GM21619 (cell line): ENCODE data around the gene RNU1-3.
A peak's percentile ranks its signal among the peaks of the same experiment; 100 is the strongest.
"Not testable (repeated sequence)": the region's sequence is repeated elsewhere in the genome, so short reads cannot be mapped to it uniquely, and the experiment has no call there.

ENCODE experiments used
- ATAC-seq: cut with Tn5 transposase; IDR thresholded peaks from one replicate; pipeline ENCODE4 v1.9.1; 2021; ENCODE audit not compliant: unreplicated experiment

The RNU1-3 gene

DNA sequence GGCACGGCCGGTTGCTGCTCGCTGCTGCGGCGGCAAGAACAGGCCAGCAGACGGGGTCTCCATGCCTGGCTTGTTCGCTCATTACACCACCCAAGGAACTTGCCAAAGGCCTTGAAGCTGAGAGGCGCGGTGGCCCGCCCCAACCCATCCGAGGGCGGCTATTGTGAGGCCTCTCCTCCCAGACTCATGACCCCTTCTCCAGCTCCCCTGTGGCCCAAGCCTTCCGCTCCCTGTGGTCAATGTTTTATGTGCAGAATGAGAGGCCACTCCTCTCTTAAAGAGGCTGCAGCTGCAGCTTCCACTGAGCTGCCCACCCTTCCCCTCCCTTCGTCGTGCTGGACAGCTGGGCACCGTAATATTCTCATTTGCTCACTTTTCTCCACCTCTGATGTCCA lies 27.6 kb upstream of the RNU1-3 start:
- ATAC-seq: not testable (repeated sequence)

DNA sequence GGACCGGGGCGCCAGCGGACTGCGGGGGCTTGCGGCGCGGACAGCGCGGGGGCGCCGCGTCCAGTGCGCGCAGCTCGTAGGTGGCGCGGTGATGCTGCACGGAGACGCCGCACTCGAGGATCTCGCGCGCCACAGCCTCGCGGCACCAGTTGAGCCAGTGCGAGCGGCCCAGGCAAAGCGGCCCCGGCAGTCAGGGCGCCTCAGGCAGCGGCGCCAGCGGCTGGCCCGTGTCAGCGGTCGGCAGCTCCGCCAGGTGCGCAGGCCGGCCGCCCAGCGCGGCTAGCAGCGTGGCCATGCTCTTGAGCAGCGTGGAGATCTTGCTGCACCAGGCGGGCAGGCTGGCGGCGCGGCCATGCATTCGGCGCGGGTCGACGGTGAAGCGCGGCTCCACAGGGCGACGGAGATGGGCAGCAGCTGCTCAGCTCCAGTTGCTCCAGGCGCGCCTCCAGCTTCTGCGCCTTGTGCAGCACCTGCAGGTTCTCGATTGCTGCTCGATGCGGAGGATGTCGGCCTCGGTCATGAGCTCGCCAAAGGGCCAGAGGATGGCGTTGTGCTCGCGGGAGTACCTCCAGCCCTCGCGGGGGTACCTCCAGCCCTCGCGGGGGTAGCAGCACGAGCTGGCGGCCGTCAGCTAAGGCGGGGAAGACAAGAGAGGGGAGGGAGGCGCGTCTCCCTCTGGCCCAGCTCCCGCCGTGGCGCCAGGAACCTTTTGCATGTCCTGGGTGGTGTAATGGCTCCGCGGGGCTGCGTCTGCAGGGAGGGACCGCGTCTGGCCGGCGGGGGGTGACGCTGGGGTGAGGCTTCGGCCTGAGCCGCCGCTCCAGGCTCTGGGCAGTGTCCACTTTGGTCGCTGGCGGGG lies 26.9 kb upstream of the RNU1-3 start:
- not testable (repeated sequence) for ATAC-seq

DNA sequence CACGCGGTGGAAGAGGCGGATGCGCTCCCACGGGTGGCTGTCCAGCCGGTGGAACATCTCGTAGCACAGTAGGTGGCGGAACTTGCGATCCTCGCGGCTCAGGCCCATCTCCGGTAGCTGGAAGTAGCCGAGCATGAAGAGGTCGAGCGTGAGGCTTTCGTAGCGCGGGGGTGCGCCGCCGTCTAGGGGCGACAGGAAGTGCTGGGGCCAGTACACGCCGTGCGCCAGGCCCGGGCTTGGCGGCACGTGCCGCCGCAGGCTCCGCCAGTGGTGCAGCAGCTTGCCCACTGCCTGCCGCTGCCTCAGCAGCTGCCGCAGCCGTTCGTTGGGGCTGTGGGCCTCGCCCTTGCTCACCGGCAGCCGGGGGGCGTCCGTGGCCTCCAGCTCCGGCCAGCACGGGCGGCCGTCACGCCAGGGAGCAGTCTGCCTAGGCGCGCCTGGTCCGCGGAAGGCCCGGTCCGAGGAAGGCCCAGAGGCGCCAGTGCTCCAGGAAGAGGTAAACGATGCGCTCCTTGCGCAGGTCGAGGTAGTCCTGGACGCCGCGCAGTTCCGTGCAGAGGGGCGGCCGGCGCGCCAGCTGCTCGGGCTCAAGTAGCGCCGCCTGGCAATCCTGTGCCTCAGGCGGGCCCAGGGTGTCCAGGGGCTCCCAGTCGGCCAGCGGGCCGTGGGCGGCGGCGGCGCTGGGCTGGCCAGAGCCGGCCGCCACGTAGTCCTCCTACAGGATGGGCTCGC lies 26.1 kb upstream of the RNU1-3 start:
- ATAC-seq: not testable (repeated sequence)

- ATAC-seq: not testable (repeated sequence)
Measured at GRCh38 chr1:16692283-16692682, 25.5 kb upstream of the RNU1-3 start.

DNA sequence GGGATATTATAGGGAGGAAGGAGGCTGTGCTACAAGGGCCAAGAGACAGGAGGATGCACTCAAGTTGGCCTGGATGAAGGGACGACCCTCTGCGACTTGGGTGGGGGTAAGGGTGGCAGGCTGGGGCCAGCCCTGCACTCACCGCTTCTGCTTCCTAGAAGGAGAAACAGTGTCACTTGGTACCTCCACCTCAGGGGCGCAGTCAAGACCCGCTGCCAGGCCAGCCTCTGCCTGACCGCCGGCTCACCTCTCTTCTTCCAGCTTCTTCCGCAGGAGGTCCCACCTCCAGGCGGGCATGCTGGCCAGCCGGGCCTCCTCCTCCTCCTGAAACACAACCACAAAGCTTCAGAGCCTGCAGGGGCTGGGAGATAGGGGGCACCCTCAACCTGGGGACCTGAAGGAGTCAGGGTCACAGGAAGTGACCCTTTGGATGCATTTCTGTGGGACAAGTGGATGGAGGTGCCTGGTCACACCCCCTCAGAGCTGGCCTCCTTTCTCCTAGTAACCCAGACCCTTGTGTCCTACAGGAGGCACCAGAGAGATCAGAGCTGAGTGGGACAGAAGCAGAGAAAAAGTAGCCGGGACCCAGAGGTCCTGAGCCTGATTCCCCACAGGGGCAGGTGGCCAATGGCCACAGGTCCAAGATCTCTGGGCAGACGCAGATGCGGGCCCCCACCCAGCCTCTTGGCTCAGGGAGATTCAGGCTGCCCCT lies 24.4 kb upstream of the RNU1-3 start:
- not testable (repeated sequence) for ATAC-seq

GRCh38 chr1:16687132-16687800 lies 20.5 kb upstream of the RNU1-3 start:
- ATAC-seq: not testable (repeated sequence)

GRCh38 chr1:16685445-16686371 lies 19.0 kb upstream of the RNU1-3 start:
- not testable (repeated sequence) for ATAC-seq

GRCh38 chr1:16684738-16685337 lies 18.1 kb upstream of the RNU1-3 start:
- not testable (repeated sequence) for ATAC-seq

GRCh38 chr1:16684152-16684551 lies 17.4 kb upstream of the RNU1-3 start:
- ATAC-seq: peak; percentile 53

DNA sequence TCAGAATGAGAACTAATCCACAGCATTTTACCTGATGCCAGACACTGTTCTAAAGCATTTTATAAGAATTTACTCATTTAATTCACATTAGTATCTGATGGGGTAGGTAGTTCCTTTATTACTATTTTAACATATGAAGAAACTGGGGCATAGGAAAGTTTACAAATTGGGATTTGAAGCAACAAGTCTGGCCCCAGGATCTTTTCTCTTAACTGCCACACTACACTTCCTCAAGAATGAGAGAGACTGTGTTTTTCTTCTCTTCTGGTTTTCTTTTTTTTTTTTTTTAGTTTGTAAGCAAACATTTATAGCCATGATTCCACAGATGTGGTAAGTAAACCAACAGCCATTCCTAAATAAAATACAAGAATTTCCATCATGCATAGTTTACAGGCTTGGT lies 16.1 kb upstream of the RNU1-3 start:
- ATAC-seq: not testable (repeated sequence)

DNA sequence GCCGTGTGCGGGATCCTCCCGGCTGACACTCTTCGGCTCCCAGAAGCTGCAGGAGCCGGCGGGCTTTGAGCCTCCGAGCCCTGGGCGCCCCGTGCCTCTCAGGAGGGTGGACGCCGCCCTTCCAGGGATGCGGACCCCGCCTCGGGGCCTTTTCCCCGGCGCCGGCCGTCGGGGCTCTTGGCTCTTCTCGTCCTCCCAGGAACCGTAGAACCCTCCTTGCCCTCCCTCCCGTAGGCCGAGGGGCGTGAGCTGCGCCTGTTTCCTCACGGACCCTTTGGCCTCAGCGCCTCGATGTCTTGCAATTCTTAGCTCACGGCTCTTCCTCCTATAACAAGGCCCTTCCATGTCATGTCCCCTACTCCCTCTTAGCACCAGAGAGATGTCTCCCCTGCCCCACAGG lies 13.6 kb upstream of the RNU1-3 start:
- not testable (repeated sequence) for ATAC-seq

- ATAC-seq: peak; percentile 56
Measured at GRCh38 chr1:16677552-16678431, 11.0 kb upstream of the RNU1-3 start.

GRCh38 chr1:16676661-16677523 lies 10.1 kb upstream of the RNU1-3 start:
- not testable (repeated sequence) for ATAC-seq

- not testable (repeated sequence) for ATAC-seq
Measured at GRCh38 chr1:16675118-16675510, 8.4 kb upstream of the RNU1-3 start.

DNA sequence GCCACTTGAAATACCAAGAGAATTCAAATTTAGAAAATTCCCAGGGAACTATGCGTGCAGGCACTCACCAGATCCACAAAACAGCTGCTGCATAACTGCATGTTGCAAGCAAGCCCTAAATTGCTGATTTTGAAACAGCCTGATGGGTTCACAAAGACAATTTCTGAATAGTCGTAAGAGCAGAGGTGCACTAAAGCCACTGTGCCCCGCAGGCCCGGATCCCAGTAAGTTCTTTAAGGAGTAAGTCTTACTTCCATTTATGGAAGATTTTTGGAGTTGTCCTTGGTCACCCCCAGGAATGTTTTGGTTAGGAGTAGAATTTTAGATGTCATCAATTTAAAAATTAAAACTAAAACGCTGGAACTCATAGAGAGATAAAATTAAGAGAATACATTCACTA lies 7.2 kb upstream of the RNU1-3 start:
- not testable (repeated sequence) for ATAC-seq

GRCh38 chr1:16665836-16666235 lies 912 bp downstream of the RNU1-3 start:
- not testable (repeated sequence) for ATAC-seq

GRCh38 chr1:16658234-16658633 lies 8.5 kb downstream of the RNU1-3 start:
- not testable (repeated sequence) for ATAC-seq
